Stimulated activated CD4-positive, alpha-beta T cell treated with anti-CD3 and anti-CD28 coated beads, Interleukin-1b, Interleukin-23, amount 100 ng/mL, for 48 hours (primary cell): ENCODE results near the gene MFSD12.

Experiments used
- DNase-seq: peaks from one replicate; pipeline ENCODE4 v3.0.0-alpha.2; 2020

MFSD12 gene

GRCh38 chr19:3505598-3506383, 51.6 kb downstream of the MFSD12 start, which contains the start of gene FZR1:
FZR1 (plus strand) TSS chr19:3506311; CDS start chr19:3522990, 16,679 bp downstream.
- DNase-seq = peak; percentile 100

DNA sequence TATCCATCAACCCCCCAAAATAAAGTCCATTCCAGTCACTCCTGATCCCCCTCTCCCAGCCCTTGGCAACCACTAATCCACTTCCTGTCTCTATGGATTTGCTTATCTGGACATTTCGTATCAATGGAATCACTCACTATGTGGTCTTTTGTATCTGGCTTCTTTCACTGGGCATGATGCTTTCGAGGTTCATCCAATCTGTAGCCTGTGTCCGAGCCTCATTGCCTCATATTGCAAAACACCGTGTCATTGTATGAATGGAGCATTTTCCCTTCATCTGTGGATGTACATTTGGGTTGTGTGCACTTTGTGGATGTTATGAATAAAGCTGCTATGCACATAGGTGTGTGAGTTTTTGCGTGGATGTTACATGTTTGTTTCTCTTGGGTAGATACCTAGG, 52.7 kb downstream of the MFSD12 start:
- no peak for DNase-seq

DNA sequence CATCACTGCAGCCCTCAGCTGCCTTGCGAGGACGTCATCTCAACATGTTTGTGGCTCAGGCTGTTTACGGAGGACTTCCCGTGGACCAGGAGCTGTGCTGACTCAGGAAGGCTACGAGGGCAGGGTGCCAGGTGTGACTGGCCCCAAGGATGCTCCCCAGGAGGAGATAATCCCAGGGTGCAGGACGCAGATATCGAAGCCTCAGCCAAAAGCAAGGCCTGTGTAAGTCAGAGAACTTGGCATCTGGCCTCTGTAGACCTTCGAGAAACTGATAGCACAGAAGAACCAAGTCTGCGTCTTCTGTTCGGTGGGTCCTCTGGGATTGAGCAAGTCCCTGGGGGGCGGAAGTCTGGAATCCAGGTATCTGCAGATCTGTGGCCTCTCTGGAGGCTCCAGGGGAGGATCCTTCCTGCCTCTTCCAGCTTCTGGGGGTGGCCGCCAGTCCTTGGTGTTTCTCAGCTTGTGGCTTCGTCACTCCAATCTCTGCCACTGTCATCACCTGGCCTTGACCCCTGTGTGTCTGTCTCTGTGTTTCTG, 54.3 kb downstream of the MFSD12 start:
- no peak for DNase-seq

DNA sequence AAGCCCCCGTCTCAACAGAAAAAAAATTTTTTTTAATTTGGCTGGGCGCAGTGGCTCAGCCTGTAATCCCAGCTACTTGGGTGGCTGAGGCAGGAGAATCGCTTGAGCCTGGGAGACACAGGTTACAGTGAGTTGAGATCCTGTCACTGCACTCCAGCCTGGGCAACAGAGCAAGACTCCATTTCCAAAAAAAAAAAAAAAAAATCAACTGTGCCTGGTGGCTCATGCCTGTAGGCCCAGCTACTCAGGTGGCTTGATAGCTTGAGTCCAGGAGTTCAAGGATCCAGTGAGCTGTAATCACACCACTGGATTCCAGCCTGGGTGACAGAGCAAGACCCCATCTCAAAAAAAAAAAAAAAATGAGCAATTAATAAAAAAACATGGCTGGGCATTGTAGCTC, 55.6 kb downstream of the MFSD12 start:
- DNase-seq = no peak

- peak; percentile 98 for DNase-seq
These were observed 56.8 kb downstream of the MFSD12 start, which contains the start of gene DOHH for GRCh38 chr19:3500429-3501101. DOHH (minus strand) TSS chr19:3500674; CDS start chr19:3496814, 3,860 bp downstream.

DNA sequence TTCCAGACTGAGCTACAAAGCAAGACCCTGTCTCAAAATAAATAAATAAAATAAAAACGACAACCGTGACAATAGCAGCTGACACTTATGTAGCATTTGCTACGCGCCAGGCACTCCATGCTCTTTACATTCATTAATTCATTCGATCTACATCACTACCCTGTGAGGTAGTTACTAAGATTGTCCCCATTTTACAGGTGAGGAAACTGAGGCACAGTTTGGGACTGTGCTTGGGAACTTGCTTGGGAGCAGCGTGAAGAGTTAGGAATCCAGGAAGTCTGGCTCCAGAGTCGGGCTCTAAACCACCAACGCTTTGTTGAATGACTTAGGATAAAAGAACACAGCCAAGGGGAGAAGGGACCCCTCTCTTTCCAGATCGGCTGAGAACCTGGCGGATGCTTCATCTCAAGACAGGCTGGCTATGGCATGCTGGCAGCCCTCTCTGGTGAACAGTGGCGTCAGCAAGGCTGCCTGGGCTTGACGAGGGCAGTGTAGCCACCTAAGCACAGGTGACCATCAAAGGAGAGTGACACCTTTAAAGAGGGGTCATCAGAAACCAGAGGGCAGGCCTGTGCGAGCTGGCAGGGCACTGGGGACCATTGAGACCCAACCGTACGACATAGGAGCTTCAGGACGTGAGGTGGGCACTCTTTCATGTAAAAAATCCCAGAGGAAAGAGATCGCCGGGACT, 57.5 kb downstream of the MFSD12 start:
- no peak for DNase-seq

DNA sequence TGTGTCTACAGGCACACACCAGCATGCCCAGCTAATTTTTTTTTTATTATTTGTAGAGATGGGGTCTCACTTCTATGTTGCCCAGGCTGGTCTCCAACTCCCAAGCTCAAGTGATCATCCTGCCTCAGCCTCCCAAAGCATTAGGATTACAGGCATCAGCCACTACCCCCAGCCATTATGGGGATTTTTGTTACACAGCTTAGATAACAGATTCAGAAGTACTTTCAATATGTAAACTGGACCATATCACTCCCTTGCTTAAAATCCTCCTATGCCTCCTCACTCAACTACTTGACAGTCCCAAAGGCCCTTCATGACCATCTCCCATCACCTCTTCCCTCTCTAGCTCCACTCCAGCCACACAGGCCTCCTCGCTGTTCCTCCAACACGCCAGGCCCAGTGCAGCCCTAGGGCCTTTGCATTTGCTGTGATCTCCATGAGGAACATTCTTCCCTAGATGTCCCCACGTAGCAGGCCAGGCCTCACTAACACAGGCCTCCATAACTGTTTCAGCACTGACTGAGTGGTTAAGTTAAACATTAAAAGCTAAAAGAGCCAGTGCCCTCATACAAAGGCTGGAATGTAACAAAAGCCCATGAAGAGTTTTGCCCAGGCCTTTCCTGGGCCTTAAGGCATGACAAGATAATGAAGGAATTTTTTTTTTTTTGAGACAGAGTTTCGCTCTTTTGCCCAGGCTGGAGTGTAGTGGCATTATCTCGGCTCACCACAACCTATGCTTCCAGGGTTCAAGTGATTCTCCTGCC, 59.4 kb downstream of the MFSD12 start:
- no peak for DNase-seq

GRCh38 chr19:3496392-3497273, 60.8 kb downstream of the MFSD12 start:
- DNase-seq = no peak

DNA sequence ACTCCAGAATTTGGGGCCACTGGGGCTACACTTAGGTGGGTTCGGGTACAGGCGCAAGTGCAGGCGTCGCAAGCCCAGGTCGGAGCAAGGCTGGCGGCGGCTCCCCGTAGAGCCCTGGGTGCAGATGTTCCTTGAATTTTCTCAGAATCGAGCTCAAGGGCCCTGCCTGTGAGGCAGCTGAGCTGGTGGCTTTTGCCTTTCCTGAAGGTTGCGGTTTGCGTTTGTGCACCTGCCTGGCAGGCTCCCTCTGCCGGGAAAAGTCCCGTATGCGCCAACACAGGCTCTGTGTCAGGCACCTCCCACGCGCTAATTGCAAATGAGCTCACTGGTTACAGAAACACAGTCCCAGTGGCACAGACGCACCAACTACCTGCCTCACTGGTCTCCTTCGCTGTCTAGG, 62.8 kb downstream of the MFSD12 start:
- peak; percentile 71 for DNase-seq
